Suprapubic skin (tissue), 4 donors: ENCODE measurements around the gene DIAPH3. TPM values are rescaled to one million over a fixed set of nuclear protein-coding genes. Genes with fewer than 3 reads are reported as not detected.

Experiments
- DNase-seq, 2 donors: peaks; one replicate each; pipeline ENCODE4 v3.0.0-alpha.2; 2019; ENCODE audit warnings: low spot score in 2 of 2
- H3K27ac ChIP-seq: fragments of 200-600 bp; sonication (generic); one replicate; pipeline ENCODE4 v1.5.1; 2019
- H3K27me3 ChIP-seq: fragments of 200-600 bp; sonication (generic); one replicate; pipeline ENCODE4 v1.5.1; 2019
- H3K36me3 ChIP-seq: fragments of 200-600 bp; sonication (generic); one replicate; pipeline ENCODE4 v1.5.1; 2019
- H3K4me1 ChIP-seq: fragments of 200-600 bp; sonication (generic); one replicate; pipeline ENCODE4 v1.5.1; 2019
- H3K4me3 ChIP-seq: fragments of 200-600 bp; sonication (generic); one replicate; pipeline ENCODE4 v1.5.1; 2019; ENCODE audit warnings: mild to moderate bottlenecking
- H3K9me3 ChIP-seq: fragments of 200-600 bp; sonication (generic); one replicate; pipeline ENCODE4 v1.5.1; 2019
- EP300 ChIP-seq: sonication (generic); formaldehyde crosslinking; IDR thresholded peaks from one replicate; pipeline ENCODE4 v1.6.1; 2017; ENCODE audit warnings: antibody characterized with exemption
- POLR2A ChIP-seq, 2 donors: fragments of 450-650 bp; IDR thresholded peaks; one replicate each; pipeline ENCODE4 v1.6.1; 2017; ENCODE audit warnings: antibody characterized with exemption in 2 of 2, mild to moderate bottlenecking in 2 of 2, moderate library complexity in 2 of 2
- POLR2AphosphoS5 ChIP-seq, 3 donors: sonication (generic); formaldehyde crosslinking; IDR thresholded peaks; one replicate each; pipeline ENCODE4 v1.6.1; 2017; ENCODE audit warnings: antibody characterized with exemption in 3 of 3
- WGBS: methylation state at CpG from one replicate; pipeline ENCODE4 v1.1.5; 2018; 5-methylcytosine and 5-hydroxymethylcytosine counted together
- total RNA-seq, 4 donors: library from RNA; depleted of rRNA; stranded (reverse); fragments of >200 nt; gene quantifications; one replicate each; pipeline ENCODE4 v1.1.0, GENCODE V29; 2016
- TF ChIP-seq, protein P1 (sequence below), 2 donors: fragments of 200-600 bp in 1 of 2; fragments of 450-650 bp in 1 of 2; sonication (generic) in 1 of 2; IDR thresholded peaks; one replicate each; pipeline ENCODE4 v1.5.1; 2016 to 2019; ENCODE audit warnings: antibody characterized with exemption in 2 of 2, mild to moderate bottlenecking in 1 of 2, moderate library complexity in 1 of 2

Gene DIAPH3
- total RNA-seq, 4 donors from 2014 or later, result 0.93 to 3.0 (median 2.3) TPM

DNA sequence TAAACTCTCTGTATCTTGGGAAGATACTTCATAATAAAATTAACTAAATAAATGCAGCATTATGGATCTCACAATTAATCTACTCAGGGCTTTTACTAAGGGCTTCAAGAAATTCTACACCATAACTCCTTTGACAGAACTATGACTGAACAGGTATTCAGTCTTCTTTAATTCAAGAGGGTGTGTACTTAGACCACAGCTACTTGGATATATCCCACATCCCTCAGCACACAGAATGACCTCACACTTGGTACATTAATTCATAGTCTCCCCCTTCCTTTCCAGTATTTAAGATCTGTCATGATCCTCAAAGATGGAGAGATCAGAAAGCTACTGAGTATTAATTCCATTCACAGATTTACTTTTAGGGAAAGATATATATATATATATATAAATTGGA is 11.6 kb downstream of the DIAPH3 start:
- DNase-seq, result no peak
- no peaks in the 10 kb centered on the region for H3K4me1 ChIP-seq
- H3K27me3 ChIP-seq, result no peaks in the 10 kb centered on the region
- H3K36me3 ChIP-seq, result no peaks in the 10 kb centered on the region
- H3K9me3 ChIP-seq, result no peaks in the 10 kb centered on the region
- no peak overlapping the region for H3K27ac ChIP-seq
- no peak for TF ChIP-seq EP300
- no peak for TF ChIP-seq POLR2A (IDR thresholded peaks at IDR 0.05)
- no peak for TF ChIP-seq POLR2AphosphoS5 (IDR thresholded peaks at IDR 0.05)
- TF ChIP-seq, protein P1, sequence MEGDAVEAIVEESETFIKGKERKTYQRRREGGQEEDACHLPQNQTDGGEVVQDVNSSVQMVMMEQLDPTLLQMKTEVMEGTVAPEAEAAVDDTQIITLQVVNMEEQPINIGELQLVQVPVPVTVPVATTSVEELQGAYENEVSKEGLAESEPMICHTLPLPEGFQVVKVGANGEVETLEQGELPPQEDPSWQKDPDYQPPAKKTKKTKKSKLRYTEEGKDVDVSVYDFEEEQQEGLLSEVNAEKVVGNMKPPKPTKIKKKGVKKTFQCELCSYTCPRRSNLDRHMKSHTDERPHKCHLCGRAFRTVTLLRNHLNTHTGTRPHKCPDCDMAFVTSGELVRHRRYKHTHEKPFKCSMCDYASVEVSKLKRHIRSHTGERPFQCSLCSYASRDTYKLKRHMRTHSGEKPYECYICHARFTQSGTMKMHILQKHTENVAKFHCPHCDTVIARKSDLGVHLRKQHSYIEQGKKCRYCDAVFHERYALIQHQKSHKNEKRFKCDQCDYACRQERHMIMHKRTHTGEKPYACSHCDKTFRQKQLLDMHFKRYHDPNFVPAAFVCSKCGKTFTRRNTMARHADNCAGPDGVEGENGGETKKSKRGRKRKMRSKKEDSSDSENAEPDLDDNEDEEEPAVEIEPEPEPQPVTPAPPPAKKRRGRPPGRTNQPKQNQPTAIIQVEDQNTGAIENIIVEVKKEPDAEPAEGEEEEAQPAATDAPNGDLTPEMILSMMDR (IDR thresholded peaks at IDR 0.05), result no peak
- H3K4me3 ChIP-seq, result no peak overlapping the region

DNA sequence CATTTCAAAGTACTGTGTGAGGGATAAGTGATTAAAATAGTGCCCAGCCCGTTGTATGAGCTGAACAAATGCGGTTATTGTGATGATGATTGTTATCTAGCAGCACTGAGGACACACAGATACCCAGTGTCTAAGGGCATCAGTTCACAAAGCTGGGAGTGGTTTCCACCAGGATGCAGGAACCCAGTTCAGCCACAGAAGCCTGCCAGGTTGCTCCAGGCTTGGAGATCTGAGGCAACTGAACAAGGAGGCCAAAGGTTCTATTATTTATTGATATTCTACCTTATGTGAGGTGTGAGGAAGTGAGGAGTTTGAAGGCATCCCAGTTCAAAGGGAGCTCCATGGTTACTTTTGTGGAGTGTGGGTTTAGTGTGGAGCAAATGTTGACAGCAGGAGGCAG is 13.2 kb downstream of the DIAPH3 start:
- no peaks in the 10 kb centered on the region for H3K36me3 ChIP-seq
- H3K27me3 ChIP-seq, result no peaks in the 10 kb centered on the region
- no peak for DNase-seq
- no peak overlapping the region for H3K27ac ChIP-seq
- H3K4me3 ChIP-seq, result no peak overlapping the region
- TF ChIP-seq POLR2A (IDR thresholded peaks at IDR 0.05) (no peak), EP300 (no peak), POLR2AphosphoS5 (IDR thresholded peaks at IDR 0.05) (no peak)
- TF ChIP-seq, protein P1 (IDR thresholded peaks at IDR 0.05), result no peak
- no peaks in the 10 kb centered on the region for H3K9me3 ChIP-seq
- H3K4me1 ChIP-seq, result no peaks in the 10 kb centered on the region
- WGBS, result 87% methylated on average over 2 of the region's 2 CpGs

DNA sequence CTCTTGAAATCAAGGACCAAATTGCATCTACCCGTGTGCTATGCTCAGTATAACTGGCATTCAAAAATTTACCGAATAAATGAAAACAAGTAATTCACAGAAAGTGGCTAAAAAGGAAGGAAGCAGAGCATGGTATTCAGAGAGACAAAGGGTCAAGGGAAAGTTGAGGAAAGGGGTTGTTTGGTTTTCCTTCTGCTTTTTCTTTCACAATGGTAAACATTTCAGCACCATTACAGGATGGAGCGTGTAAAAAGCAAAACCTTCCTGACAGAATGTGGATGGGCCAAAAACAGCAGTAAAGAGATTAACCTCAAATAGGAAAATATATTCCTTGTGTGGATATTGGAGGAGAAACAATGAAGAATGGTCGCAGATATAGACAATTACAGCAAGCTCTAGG is 14.8 kb downstream of the DIAPH3 start:
- Histone ChIP-seq H3K27ac (no peak overlapping the region), H3K4me1 (no peaks in the 10 kb centered on the region), H3K36me3 (no peaks in the 10 kb centered on the region), H3K4me3 (no peak overlapping the region), H3K9me3 (no peaks in the 10 kb centered on the region), H3K27me3 (no peaks in the 10 kb centered on the region)
- no peak for TF ChIP-seq POLR2AphosphoS5 (IDR thresholded peaks at IDR 0.05)
- TF ChIP-seq, protein P1 (IDR thresholded peaks at IDR 0.05), result no peak
- TF ChIP-seq POLR2A (IDR thresholded peaks at IDR 0.05), result no peak
- TF ChIP-seq EP300, result no peak
- WGBS, result 81% methylated on average over 4 of the region's 4 CpGs
- no peak for DNase-seq

DNA sequence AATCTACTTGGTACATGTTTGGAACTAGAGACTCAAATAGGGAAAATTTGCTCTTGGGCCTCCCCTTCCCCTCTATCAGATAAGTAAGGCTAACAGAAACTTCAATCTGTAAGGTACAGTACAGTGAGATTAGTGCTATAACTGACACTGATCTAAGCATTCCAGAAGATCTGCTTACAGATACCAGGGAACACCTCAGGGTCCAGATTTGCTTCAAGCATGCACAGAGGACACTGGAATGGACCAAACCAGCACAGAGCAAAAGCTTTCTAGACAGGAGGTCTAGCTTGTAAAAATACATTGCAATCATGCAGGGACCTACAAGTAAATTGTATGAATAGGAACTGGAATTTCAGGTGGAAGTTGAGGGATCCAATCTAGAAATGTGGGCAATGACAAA is 16.4 kb downstream of the DIAPH3 start:
- Histone ChIP-seq H3K27me3 (no peaks in the 10 kb centered on the region), H3K9me3 (no peaks in the 10 kb centered on the region), H3K4me1 (no peaks in the 10 kb centered on the region), H3K27ac (no peak overlapping the region), H3K4me3 (no peak overlapping the region), H3K36me3 (no peaks in the 10 kb centered on the region)
- no peak for DNase-seq
- no peak for TF ChIP-seq EP300
- TF ChIP-seq POLR2A (IDR thresholded peaks at IDR 0.05), result no peak

DNA sequence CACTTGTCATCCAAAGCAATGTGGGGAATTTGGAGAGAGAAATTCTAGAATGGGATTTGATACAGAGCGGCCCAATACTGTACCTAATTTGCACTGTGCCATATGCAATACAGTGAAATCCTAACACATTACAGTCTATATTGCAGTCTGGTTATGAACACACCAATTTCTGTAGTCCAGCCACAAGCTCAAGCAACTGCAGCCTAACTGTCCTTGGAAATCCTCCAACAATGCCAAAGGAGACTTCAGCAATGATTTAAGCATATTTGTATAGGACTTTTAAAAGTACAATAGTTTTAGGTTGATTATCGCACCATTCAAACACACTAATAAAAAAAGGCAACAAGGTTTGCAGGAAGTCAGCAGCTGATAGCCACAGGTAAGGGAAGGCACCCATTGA is 17.3 kb downstream of the DIAPH3 start:
- no peak for DNase-seq
- Histone ChIP-seq H3K27ac (no peak overlapping the region), H3K4me1 (no peaks in the 10 kb centered on the region), H3K36me3 (no peaks in the 10 kb centered on the region), H3K4me3 (no peak overlapping the region), H3K27me3 (no peaks in the 10 kb centered on the region), H3K9me3 (no peaks in the 10 kb centered on the region)
- 74% methylated on average over 2 of the region's 2 CpGs for WGBS
- TF ChIP-seq POLR2A (IDR thresholded peaks at IDR 0.05), result no peak
- TF ChIP-seq, protein P1 (IDR thresholded peaks at IDR 0.05), result no peak
- TF ChIP-seq POLR2AphosphoS5 (IDR thresholded peaks at IDR 0.05), result no peak
- no peak for TF ChIP-seq EP300

DNA sequence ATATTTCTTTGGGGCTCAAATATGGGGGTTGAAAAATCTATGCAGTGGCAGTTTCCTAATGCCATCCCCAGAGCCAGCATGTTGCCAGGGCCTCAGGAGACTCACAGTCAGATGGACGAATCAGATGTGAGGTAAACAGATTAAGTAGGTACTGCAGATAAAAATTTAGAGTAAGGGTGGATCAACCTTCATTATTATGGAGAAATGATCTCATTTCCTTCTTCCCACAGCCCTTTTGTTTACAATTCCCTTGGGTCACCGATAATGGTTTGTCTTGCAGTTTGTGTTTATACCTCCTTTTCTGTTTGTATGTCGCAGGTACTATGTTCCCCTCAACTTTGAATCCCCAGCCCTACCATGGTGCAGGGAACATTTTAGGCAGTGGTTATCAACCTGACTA is 20.0 kb downstream of the DIAPH3 start:
- no peaks in the 10 kb centered on the region for H3K36me3 ChIP-seq
- no peaks in the 10 kb centered on the region for H3K9me3 ChIP-seq
- H3K27me3 ChIP-seq, result no peaks in the 10 kb centered on the region
- TF ChIP-seq POLR2AphosphoS5 (IDR thresholded peaks at IDR 0.05) (no peak), EP300 (no peak), POLR2A (IDR thresholded peaks at IDR 0.05) (no peak)
- no peaks in the 10 kb centered on the region for H3K4me1 ChIP-seq
- DNase-seq, result no peak
- WGBS, result 85% methylated on average over 3 of the region's 3 CpGs
- no peak overlapping the region for H3K27ac ChIP-seq
- no peak overlapping the region for H3K4me3 ChIP-seq
